GM12875 (cell line): ENCODE results near the gene CCSAP.
"Not testable (repeated sequence)": the region's sequence is repeated elsewhere in the genome, so short reads cannot be mapped to it uniquely, and the experiment has no call there.

Experiments used
- H3K4me3 ChIP-seq: one replicate; pipeline ENCODE4 v1.5.1; 2011; ENCODE audit warnings: low read depth, low read length, control low read depth
- CTCF ChIP-seq: IDR thresholded peaks from 2 replicates; pipeline ENCODE4 v1.5.1; 2011; ENCODE audit warnings: low read depth, mild to moderate bottlenecking, control low read depth, inconsistent platforms, low read length, moderate library complexity, borderline replicate concordance; ENCODE audit not compliant: insufficient read depth

CCSAP gene

GRCh38 chr1:229383188-229383587 is 40.3 kb upstream of the CCSAP start:
- H3K4me3 ChIP-seq: no peak overlapping the region
- no peak for TF ChIP-seq CTCF

GRCh38 chr1:229381234-229381633 is 38.4 kb upstream of the CCSAP start:
- no peak for TF ChIP-seq CTCF
- no peak overlapping the region for H3K4me3 ChIP-seq

DNA sequence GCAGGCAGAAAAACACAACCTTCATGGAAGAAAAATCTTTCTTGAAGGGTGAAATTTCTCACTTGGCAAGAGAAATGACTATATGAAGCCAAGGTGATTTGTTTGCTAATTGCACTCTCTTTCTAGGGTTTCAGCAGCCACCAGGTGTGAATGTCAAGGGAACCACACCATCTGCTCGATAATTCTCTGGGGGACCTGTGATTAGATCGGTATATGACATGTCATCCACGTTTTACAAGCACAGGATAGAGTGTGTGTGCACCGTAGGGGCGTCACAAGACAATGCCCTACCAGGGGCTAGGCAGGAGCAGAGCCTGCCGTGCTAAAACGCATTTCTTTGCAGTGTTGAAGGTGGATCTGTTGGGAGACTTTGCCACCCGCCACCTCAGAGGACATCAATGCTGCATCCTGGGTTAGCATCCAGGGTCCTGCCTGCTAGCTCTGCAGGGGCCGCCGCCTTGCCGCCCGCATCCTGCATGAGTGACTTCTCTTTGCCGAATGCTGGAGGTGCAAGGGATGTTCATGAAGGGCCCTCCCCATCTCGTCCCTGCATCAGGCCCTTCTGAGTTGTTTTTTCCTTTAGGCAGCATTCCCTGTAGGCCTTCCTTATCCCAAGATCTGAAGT is 37.8 kb upstream of the CCSAP start:
- H3K4me3 ChIP-seq: no peak overlapping the region
- TF ChIP-seq CTCF: no peak

DNA sequence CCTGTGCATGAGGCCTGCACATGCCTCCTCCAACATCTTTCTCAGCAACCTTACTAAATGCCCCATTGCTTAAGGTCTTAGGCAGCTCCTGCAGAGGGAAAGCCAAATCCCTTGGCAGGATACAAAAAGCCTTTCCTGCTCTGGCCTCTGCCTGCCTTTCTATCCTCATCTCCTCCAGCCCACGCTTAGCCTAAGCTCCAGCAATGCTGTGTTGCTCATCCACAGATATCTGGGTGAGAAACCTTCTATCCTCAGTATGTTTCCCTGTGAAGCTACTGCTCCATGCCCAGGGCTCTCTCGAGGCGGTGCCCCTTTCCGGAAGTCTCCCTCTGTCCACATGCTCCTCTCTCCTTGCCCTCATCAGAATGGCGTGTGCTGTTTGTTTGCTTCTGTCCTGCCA is 37.0 kb upstream of the CCSAP start:
- no peak overlapping the region for H3K4me3 ChIP-seq

DNA sequence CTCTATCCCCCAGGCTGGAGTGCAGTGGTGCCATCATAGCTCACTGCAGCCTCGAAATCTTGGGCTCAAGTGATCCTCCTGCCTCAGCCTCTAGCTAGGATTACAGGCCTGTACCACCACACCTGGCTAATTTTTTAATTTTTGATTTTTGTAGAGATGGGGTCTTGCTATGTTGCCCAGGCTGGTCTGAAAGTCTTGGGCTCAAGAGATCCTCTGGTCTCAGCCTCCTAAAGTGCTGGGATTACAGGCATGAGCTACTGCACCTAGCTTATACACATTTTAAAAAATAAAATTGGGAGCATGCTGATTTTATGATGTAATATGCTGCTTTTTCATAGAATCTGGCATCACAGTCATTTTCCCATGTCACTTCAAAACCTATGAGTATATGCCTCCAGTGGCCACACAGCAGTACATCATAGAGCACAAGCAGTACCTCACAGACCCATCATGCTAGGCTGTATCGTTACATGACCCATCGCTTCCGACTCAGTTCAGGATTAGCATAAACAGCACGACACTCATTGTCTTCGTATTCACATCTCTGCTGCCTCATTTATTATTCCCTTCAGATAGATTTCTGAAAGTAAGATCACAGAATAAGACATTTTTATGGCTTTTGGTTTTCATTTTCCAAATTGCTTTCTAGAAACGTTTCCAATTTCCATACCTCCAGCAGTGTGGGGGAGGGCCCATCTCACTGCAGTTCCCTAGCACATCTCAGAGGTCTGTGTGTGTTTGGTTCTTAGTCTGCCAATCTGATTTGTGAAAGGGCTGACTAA is 35.9 kb upstream of the CCSAP start:
- no peak for TF ChIP-seq CTCF
- H3K4me3 ChIP-seq: no peak overlapping the region

More for the DNA sequence above, 37.0 kb upstream of the CCSAP start:
- TF ChIP-seq CTCF: no peak

DNA sequence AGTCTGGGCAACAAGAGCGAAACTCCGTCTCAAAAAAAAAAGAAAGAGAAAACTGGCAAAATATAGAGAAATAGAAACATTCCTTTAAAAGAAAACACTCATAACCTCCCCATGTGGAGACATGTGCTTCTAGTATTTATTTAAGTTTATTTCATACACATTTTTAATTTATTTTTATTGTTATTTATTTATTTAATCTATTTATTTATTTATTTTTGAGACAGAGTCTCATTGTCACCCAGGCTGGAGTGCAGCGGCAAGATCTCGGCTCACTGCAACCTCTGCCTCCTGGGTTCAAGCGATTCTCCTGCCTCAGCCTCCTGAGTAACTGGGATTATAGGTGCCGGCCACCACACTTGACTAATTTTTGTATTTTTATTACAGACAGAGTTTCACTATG is 35.2 kb upstream of the CCSAP start:
- H3K4me3 ChIP-seq: not testable (repeated sequence)

GRCh38 chr1:229377429-229377828 is 34.6 kb upstream of the CCSAP start:
- no peak for TF ChIP-seq CTCF
- no peak overlapping the region for H3K4me3 ChIP-seq

- no peak for TF ChIP-seq CTCF
- H3K4me3 ChIP-seq: no peak overlapping the region
Measured at GRCh38 chr1:229376521-229376920, 33.7 kb upstream of the CCSAP start.
